A549 (cell line): Measurements from ENCODE around the gene FARP2.

Experiments
- BHLHE40 ChIP-seq: IDR thresholded peaks from 2 replicates; pipeline ENCODE4 v1.6.1; 2012; ENCODE audit warnings: low read depth, low read length, inconsistent platforms
- CHD2 ChIP-seq: fragments of 150-350 bp; IDR thresholded peaks from 2 replicates; pipeline ENCODE4 v1.6.1; 2014; ENCODE audit warnings: low read length; ENCODE audit not compliant: partially characterized antibody
- CHD4 ChIP-seq: fragments of 200-600 bp; sonication (generic); IDR thresholded peaks from 2 replicates; pipeline ENCODE4 v1.6.1; 2016; ENCODE audit warnings: antibody characterized with exemption, mild to moderate bottlenecking, borderline replicate concordance
- RAD21 ChIP-seq, 2 experiments: fragments of >200 bp in 1 of 2; sonication (Bioruptor Twin) in 1 of 2; formaldehyde crosslinking in 1 of 2; IDR thresholded peaks in 1 of 2; conservative IDR thresholded peaks in 1 of 2; 2 replicates in 1 of 2; 3 replicates in 1 of 2; pipeline ENCODE4 v1.6.1; 2012 to 2018; ENCODE audit warnings: inconsistent platforms in 1 of 2
- ZFP36 ChIP-seq: fragments of 450-650 bp; IDR thresholded peaks from 2 replicates; pipeline ENCODE4 v1.6.1; 2014; ENCODE audit warnings: borderline replicate concordance; ENCODE audit not compliant: partially characterized antibody
- TF ChIP-seq, protein P1 (sequence below): fragments of >200 bp; sonication (Bioruptor Twin); formaldehyde crosslinking; IDR thresholded peaks from 3 replicates; pipeline ENCODE4 v1.5.1; 2016
- TF ChIP-seq, protein P2 (sequence below): fragments of 200-600 bp; sonication (generic); IDR thresholded peaks from 2 replicates; pipeline ENCODE4 v1.6.1; 2016; ENCODE audit warnings: antibody characterized with exemption, mild to moderate bottlenecking, moderate library complexity
- TF ChIP-seq, protein P3 (sequence below): fragments of 150-350 bp; IDR thresholded peaks from 2 replicates; pipeline ENCODE4 v1.6.1; 2014; ENCODE audit warnings: low read depth, mild to moderate bottlenecking, low read length

DNA sequence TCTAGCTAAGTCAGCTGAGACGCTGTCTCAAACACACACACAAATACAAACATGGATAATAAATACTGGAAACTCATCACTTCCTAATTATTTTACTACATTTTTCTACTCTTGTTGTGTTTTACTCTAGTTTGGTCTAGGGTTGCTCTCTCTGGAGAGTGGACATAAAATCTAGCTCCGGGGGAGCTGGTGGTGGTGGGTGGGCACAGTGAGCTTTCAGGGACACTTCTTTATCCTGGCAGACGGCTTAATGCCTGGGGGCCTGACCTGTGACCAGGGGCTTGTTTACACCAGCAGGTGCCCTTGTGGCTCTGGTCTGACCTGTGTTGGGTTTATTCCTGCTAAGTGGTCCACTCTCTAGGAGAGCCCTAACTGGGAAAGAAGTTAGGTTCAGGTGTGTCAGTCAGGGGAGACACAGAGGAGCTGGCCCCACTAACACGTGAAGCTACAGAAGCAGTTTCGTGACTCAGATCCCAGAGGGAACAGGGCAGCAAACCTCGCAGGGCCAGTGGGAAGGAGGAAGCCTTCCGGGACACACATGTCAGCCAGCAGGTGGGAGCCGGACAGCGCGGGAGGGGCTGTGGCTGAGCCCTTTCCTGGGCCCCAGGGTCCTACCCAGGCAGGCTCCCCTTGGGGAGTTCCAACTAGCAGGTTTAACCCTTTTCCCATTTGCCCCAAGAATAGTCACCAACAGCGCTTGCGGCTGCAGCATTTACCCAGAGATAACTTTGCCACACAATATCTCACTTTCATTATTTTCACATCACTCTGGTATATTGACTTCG, 180.0 kb downstream of the FARP2 start:
- TF ChIP-seq CHD2 (no peak), CHD4 (no peak), RAD21 (conservative IDR thresholded peaks at IDR 0.05 in 1 of 2, IDR thresholded peaks at IDR 0.05 in 1 of 2) (no peak), ZFP36 (no peak), BHLHE40 (no peak)
- TF ChIP-seq, protein P1, sequence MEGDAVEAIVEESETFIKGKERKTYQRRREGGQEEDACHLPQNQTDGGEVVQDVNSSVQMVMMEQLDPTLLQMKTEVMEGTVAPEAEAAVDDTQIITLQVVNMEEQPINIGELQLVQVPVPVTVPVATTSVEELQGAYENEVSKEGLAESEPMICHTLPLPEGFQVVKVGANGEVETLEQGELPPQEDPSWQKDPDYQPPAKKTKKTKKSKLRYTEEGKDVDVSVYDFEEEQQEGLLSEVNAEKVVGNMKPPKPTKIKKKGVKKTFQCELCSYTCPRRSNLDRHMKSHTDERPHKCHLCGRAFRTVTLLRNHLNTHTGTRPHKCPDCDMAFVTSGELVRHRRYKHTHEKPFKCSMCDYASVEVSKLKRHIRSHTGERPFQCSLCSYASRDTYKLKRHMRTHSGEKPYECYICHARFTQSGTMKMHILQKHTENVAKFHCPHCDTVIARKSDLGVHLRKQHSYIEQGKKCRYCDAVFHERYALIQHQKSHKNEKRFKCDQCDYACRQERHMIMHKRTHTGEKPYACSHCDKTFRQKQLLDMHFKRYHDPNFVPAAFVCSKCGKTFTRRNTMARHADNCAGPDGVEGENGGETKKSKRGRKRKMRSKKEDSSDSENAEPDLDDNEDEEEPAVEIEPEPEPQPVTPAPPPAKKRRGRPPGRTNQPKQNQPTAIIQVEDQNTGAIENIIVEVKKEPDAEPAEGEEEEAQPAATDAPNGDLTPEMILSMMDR, result no peak
- TF ChIP-seq, protein P2, sequence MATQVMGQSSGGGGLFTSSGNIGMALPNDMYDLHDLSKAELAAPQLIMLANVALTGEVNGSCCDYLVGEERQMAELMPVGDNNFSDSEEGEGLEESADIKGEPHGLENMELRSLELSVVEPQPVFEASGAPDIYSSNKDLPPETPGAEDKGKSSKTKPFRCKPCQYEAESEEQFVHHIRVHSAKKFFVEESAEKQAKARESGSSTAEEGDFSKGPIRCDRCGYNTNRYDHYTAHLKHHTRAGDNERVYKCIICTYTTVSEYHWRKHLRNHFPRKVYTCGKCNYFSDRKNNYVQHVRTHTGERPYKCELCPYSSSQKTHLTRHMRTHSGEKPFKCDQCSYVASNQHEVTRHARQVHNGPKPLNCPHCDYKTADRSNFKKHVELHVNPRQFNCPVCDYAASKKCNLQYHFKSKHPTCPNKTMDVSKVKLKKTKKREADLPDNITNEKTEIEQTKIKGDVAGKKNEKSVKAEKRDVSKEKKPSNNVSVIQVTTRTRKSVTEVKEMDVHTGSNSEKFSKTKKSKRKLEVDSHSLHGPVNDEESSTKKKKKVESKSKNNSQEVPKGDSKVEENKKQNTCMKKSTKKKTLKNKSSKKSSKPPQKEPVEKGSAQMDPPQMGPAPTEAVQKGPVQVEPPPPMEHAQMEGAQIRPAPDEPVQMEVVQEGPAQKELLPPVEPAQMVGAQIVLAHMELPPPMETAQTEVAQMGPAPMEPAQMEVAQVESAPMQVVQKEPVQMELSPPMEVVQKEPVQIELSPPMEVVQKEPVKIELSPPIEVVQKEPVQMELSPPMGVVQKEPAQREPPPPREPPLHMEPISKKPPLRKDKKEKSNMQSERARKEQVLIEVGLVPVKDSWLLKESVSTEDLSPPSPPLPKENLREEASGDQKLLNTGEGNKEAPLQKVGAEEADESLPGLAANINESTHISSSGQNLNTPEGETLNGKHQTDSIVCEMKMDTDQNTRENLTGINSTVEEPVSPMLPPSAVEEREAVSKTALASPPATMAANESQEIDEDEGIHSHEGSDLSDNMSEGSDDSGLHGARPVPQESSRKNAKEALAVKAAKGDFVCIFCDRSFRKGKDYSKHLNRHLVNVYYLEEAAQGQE, result no peak
- TF ChIP-seq, protein P3, sequence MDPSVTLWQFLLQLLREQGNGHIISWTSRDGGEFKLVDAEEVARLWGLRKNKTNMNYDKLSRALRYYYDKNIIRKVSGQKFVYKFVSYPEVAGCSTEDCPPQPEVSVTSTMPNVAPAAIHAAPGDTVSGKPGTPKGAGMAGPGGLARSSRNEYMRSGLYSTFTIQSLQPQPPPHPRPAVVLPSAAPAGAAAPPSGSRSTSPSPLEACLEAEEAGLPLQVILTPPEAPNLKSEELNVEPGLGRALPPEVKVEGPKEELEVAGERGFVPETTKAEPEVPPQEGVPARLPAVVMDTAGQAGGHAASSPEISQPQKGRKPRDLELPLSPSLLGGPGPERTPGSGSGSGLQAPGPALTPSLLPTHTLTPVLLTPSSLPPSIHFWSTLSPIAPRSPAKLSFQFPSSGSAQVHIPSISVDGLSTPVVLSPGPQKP, result no peak
